T-cell (primary cell): ENCODE data around the gene UBE3D. TPM values are rescaled to one million over a fixed set of nuclear protein-coding genes. Genes with fewer than 3 reads are reported as not detected.

Source experiments
- ATAC-seq, 4 experiments: fragments of 200-7000 bp in 3 of 4; fragments of 150-1000 bp in 1 of 4; cut with Tn5 transposase; replicated peaks in 1 of 4; 1 replicate in 3 of 4; 2 replicates in 1 of 4; pipeline ENCODE4 v1.10.0; 2021; ENCODE audit warnings: moderate library complexity in 3 of 4, mild to moderate bottlenecking in 2 of 4, moderate number of reproducible peaks in 1 of 4
- CTCF ChIA-PET, 2 donors: fragments of 300-600 bp; sonication (Branson Sonifier 250); formaldehyde crosslinking; loops; one replicate each; lab custom pipeline; 2022; ENCODE audit warnings: antibody characterized with exemption in 2 of 2; lab: Charles Lee
- POLR2A ChIA-PET, 2 donors: fragments of 300-600 bp; sonication (Branson Sonifier 250); formaldehyde crosslinking; loops; one replicate each; lab custom pipeline; 2022; ENCODE audit warnings: antibody characterized with exemption in 2 of 2; lab: Charles Lee
- DNase-seq, 35 experiments: peaks; one replicate each; pipeline versions ENCODE4 v3.0.0 to v3.0.0-alpha.2; 2013 to 2023
- H3K27ac ChIP-seq: one replicate; pipeline ENCODE4 v1.5.1; 2013; ENCODE audit warnings: low read length
- H3K27me3 ChIP-seq, 2 experiments: replicated peaks in 1 of 2; 1 replicate in 1 of 2; 2 replicates in 1 of 2; pipeline versions ENCODE4 v1.6.1 to v1.7.0; 2013; ENCODE audit warnings: low read length in 1 of 2, mixed read lengths in 1 of 2; ENCODE audit not compliant: control insufficient read depth in 2 of 2, insufficient read depth in 2 of 2; ENCODE audit errors: extremely low read depth in 1 of 2
- H3K36me3 ChIP-seq, 2 donors: 1 replicate in 1 of 2; 2 replicates in 1 of 2; pipeline versions ENCODE4 v1.6.1 to v1.7.0; 2013; ENCODE audit warnings: low read length in 1 of 2; ENCODE audit not compliant: control insufficient read depth in 2 of 2, insufficient read depth in 1 of 2; ENCODE audit errors: extremely low read depth in 1 of 2
- H3K4me1 ChIP-seq, 2 experiments: 1 replicate in 1 of 2; 2 replicates in 1 of 2; pipeline versions ENCODE4 v1.6.1 to v1.7.0; 2013; ENCODE audit warnings: low read length in 2 of 2, mixed read lengths in 1 of 2; ENCODE audit not compliant: insufficient read depth in 2 of 2, control insufficient read depth in 1 of 2; ENCODE audit errors: extremely low read depth in 1 of 2
- H3K4me3 ChIP-seq, 2 donors: 1 replicate in 1 of 2; 2 replicates in 1 of 2; pipeline versions ENCODE4 v1.5.1 to v1.7.0; 2013; ENCODE audit warnings: mild to moderate bottlenecking in 2 of 2, low read length in 1 of 2, moderate library complexity in 1 of 2; ENCODE audit not compliant: control insufficient read depth in 1 of 2; ENCODE audit errors: extremely low read depth in 1 of 2
- H3K9me3 ChIP-seq: 2 replicates; pipeline ENCODE4 v1.7.0; 2013
- H3K27ac Mint-ChIP-seq, 2 donors: one replicate each; pipeline ENCODE4 v1.8.0; 2020 to 2021; ENCODE audit warnings: mild to moderate bottlenecking in 2 of 2, mixed read lengths in 2 of 2
- H3K27me3 Mint-ChIP-seq, 2 donors: one replicate each; pipeline ENCODE4 v1.8.0; 2021 to 2022; ENCODE audit warnings: mixed read lengths in 2 of 2
- H3K36me3 Mint-ChIP-seq: one replicate; pipeline ENCODE4 v1.8.0; 2021; ENCODE audit warnings: mixed read lengths
- H3K4me1 Mint-ChIP-seq, 3 donors: one replicate each; pipeline ENCODE4 v1.8.0; 2020 to 2022; ENCODE audit warnings: mixed read lengths in 3 of 3, mild to moderate bottlenecking in 1 of 3
- H3K4me3 Mint-ChIP-seq, 3 donors: one replicate each; pipeline ENCODE4 v1.8.0; 2020 to 2022; ENCODE audit warnings: mild to moderate bottlenecking in 3 of 3, mixed read lengths in 3 of 3, moderate library complexity in 3 of 3
- H3K9me3 Mint-ChIP-seq, 3 donors: one replicate each; pipeline ENCODE4 v1.8.0; 2020 to 2022; ENCODE audit warnings: mixed read lengths in 3 of 3
- WGBS: methylation state at CpG from one replicate; pipeline ENCODE4 v1.1.5; 2013; ENCODE audit warnings: missing lambda C conversion rate; ENCODE audit not compliant: insufficient coverage; 5-methylcytosine and 5-hydroxymethylcytosine counted together
- total RNA-seq, 35 experiments: library from RNA in 6 of 35; stranded (reverse) in 6 of 35; fragments of 120-200 nt in 1 of 35; gene quantifications; one replicate each; pipeline versions ENCODE4 v1.2.1 to v1.2.4 and lab custom pipeline; 2013 to 2026

The UBE3D gene
- total RNA-seq, 5 donors from 2014 or later (not counting 1 experiment from before 2014, with no cell fraction given): 6.2 to 9.3 (median 7.1) TPM

- H3K4me3 Mint-ChIP-seq: no peak overlapping the region
- H3K27me3 Mint-ChIP-seq: no peaks in the 10 kb centered on the region
- no peak overlapping the region for H3K27ac Mint-ChIP-seq
- Histone ChIP-seq H3K9me3 (no peaks in the 10 kb centered on the region), H3K4me3 (no peak overlapping the region), H3K27ac (no peak overlapping the region), H3K4me1 (no peaks in the 10 kb centered on the region), H3K27me3 (no peaks in the 10 kb centered on the region), H3K36me3 (no peaks in the 10 kb centered on the region)
- ChIA-PET CTCF (no interaction called here), POLR2A (no interaction called here)
- no peaks in the 10 kb centered on the region for H3K9me3 Mint-ChIP-seq
- DNase-seq: no peak
- no peaks in the 10 kb centered on the region for H3K4me1 Mint-ChIP-seq
- WGBS: no CpG with 5 or more reads among the region's 1 CpG
- H3K36me3 Mint-ChIP-seq: peaks cover 45% of the 10 kb centered on the region
- no peak for ATAC-seq
Observed at GRCh38 chr6:82958551-82958950, 107.1 kb downstream of the UBE3D start.

- Histone ChIP-seq H3K27ac (no peak overlapping the region), H3K9me3 (no peaks in the 10 kb centered on the region), H3K4me1 (no peaks in the 10 kb centered on the region), H3K36me3 (no peaks in the 10 kb centered on the region), H3K4me3 (no peak overlapping the region), H3K27me3 (no peaks in the 10 kb centered on the region)
- DNase-seq (no peak), ATAC-seq (no peak)
- H3K9me3 Mint-ChIP-seq: no peaks in the 10 kb centered on the region
- no peak overlapping the region for H3K4me3 Mint-ChIP-seq
- no peaks in the 10 kb centered on the region for H3K4me1 Mint-ChIP-seq
- no peaks in the 10 kb centered on the region for H3K27me3 Mint-ChIP-seq
- H3K36me3 Mint-ChIP-seq: peaks cover 48% of the 10 kb centered on the region
- POLR2A ChIA-PET: no interaction called here
- WGBS: no CpG with 5 or more reads among the region's 2 CpGs
- CTCF ChIA-PET: interaction anchor here in 1 of 2 donors (0.5 to 0.7 kb wide), 2 partner anchors 601 to 1164 kb away, joined by 3 read pairs; no protein-coding TSS in a partner anchor
- no peak overlapping the region for H3K27ac Mint-ChIP-seq
Observed at GRCh38 chr6:82957868-82958245, 107.8 kb downstream of the UBE3D start.

GRCh38 chr6:82957171-82957867, 108.3 kb downstream of the UBE3D start:
- H3K27me3 Mint-ChIP-seq: no peaks in the 10 kb centered on the region
- Histone ChIP-seq H3K27me3 (no peaks in the 10 kb centered on the region), H3K4me1 (no peaks in the 10 kb centered on the region), H3K9me3 (no peaks in the 10 kb centered on the region), H3K4me3 (no peak overlapping the region), H3K27ac (no peak overlapping the region), H3K36me3 (no peaks in the 10 kb centered on the region)
- no peaks in the 10 kb centered on the region for H3K4me1 Mint-ChIP-seq
- no peaks in the 10 kb centered on the region for H3K9me3 Mint-ChIP-seq
- H3K4me3 Mint-ChIP-seq: no peak overlapping the region
- H3K36me3 Mint-ChIP-seq: peaks cover 48% of the 10 kb centered on the region
- ATAC-seq: no peak
- no peak for DNase-seq
- POLR2A ChIA-PET: no interaction called here
- CTCF ChIA-PET: interaction anchor here in 1 of 2 donors (0.5 to 0.7 kb wide), 2 partner anchors 602 to 1165 kb away, joined by 3 read pairs; no protein-coding TSS in a partner anchor
- no peak overlapping the region for H3K27ac Mint-ChIP-seq
- 92% methylated on average over 3 of the region's 9 CpGs for WGBS

DNA sequence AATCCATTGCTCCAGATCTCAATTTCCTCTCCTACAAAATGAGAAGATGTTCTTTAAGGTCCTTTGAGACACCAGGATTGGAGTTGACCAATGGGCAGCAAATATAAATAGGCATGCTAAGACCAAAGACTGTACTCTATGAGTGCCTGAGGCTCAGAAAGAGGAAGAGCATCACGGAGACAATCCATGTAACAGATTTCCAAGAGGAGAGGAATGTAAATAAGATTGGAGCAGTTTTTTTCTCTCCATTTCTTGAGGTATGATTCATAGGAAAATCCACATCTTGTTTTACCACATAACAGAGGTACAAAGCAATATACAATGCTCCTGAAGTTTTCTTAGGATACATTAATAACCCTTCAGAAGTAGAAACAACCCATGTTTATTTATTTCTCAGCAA, 109.8 kb downstream of the UBE3D start:
- Mint-ChIP-seq H3K27me3 (no peaks in the 10 kb centered on the region), H3K4me1 (no peaks in the 10 kb centered on the region), H3K36me3 (peaks cover 56% of the 10 kb centered on the region), H3K4me3 (no peak overlapping the region), H3K9me3 (no peaks in the 10 kb centered on the region), H3K27ac (no peak overlapping the region)
- ATAC-seq (no peak), DNase-seq (no peak)
- Histone ChIP-seq H3K4me3 (no peak overlapping the region), H3K27ac (no peak overlapping the region), H3K9me3 (no peaks in the 10 kb centered on the region), H3K27me3 (no peaks in the 10 kb centered on the region), H3K36me3 (no peaks in the 10 kb centered on the region), H3K4me1 (no peaks in the 10 kb centered on the region)
- ChIA-PET CTCF (no interaction called here), POLR2A (no interaction called here)
- WGBS: no CpG with 5 or more reads among the region's 1 CpG

DNA sequence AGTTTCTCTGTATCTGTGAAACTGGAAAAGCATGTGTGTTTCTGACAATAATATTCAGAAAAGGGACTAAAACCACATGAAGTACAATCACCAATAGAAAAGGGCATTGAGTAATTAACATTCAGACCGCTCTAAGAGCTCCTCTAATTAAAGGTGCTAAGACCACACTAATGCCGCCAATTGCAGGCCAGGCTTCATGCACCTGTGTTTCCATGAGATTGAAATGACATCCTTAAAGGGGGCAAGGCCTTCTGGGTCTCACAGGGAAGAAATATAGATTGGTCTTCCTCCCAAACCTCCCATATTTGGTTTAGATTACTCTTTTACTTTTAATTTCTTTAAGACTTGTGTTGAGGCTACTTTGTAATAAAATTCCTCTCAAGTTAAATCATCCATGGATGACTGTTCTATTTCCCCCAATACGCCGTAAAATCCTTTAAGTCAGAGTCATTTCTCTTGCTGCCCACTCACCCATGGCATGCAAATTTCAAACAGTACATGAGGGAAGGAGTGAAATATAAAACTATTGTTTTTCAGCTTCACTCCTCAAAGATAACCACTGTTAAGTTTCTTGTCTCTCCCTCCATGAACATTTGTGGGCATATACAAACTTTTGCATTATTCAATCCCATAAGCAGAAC, 110.6 kb downstream of the UBE3D start:
- H3K9me3 Mint-ChIP-seq: peaks cover 0 to 6% (median under 1%) of the 10 kb centered on the region in 3 donors
- no peaks in the 10 kb centered on the region for H3K27me3 Mint-ChIP-seq
- no peak for DNase-seq
- ChIA-PET POLR2A (no interaction called here), CTCF (no interaction called here)
- H3K9me3 ChIP-seq: no peaks in the 10 kb centered on the region
- peaks cover 60% of the 10 kb centered on the region for H3K36me3 Mint-ChIP-seq
- H3K27ac Mint-ChIP-seq: no peak overlapping the region
- no peak overlapping the region for H3K4me3 ChIP-seq
- no peak overlapping the region for H3K27ac ChIP-seq
- no peak overlapping the region for H3K4me3 Mint-ChIP-seq
- H3K36me3 ChIP-seq: no peaks in the 10 kb centered on the region
- no CpG with 5 or more reads among the region's 4 CpGs for WGBS
- H3K4me1 Mint-ChIP-seq: no peaks in the 10 kb centered on the region
- H3K27me3 ChIP-seq: no peaks in the 10 kb centered on the region
- no peak for ATAC-seq
- H3K4me1 ChIP-seq: no peaks in the 10 kb centered on the region

- WGBS: no CpG with 5 or more reads among the region's 2 CpGs
- ChIA-PET CTCF (no interaction called here), POLR2A (no interaction called here)
- Histone ChIP-seq H3K4me3 (no peak overlapping the region), H3K36me3 (no peaks in the 10 kb centered on the region), H3K27me3 (no peaks in the 10 kb centered on the region), H3K4me1 (no peaks in the 10 kb centered on the region), H3K27ac (no peak overlapping the region), H3K9me3 (no peaks in the 10 kb centered on the region)
- Mint-ChIP-seq H3K36me3 (peaks cover 62% of the 10 kb centered on the region), H3K27me3 (no peaks in the 10 kb centered on the region), H3K4me1 (no peaks in the 10 kb centered on the region), H3K27ac (no peak overlapping the region), H3K9me3 (peaks cover 0 to 7% (median 6%) of the 10 kb centered on the region in 3 donors), H3K4me3 (no peak overlapping the region)
- ATAC-seq (no peak), DNase-seq (no peak)
Observed at GRCh38 chr6:82954356-82954755, 111.3 kb downstream of the UBE3D start.
